ENCODE results near the gene PARD6B. TPM values are rescaled to one million over a fixed set of nuclear protein-coding genes. Genes with fewer than 3 reads are reported as not detected.

The PARD6B gene
- total and polyA plus RNA-seq, 2 donors from 2014 or later = 9.2 to 72.0 TPM

DNA sequence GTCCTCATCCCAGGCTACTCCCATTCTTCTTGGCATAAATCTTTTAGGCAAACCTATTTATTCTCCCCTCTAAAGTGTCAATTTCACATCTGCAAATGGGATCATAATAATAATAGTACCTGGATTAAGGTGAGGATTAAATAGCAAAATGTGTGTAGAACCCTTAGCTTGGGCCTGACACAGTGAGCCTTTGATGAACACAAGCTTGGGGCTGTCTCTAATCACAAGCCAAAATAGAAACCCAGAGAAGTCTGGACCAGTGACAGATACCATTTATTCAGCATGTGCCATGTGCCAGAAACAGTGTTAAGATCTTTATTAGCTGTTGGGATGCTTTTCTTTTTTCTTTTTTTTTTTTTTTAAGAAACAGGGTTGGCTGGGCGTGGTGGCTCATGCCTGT lies 14.9 kb upstream of the PARD6B start:
- intact Hi-C loops (cut with DNase I) = no loop called here
- H3K27ac ChIP-seq (ENCODE audit: low read depth in 2 of 2, low read length in 2 of 2) = no peak overlapping the region

DNA sequence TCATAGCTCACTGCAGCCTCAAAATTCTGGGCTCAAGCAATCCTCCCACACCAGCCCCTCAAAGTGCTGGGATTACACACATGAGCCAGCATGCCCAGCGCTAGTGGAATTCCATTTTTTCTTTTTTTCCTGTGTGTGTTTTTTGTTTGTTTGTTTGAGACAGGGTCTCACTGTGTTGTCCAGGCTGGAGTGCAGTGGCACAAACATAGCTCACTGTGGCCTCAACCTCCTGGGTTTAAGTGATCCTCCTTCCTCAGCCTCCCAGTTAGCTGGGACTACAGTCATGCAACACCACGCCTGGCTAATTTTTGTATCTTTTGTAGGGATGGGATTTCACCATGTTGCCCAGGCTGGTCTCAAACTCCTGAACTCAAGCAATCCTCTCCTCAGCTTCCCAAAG lies 14.1 kb upstream of the PARD6B start:
- Histone ChIP-seq H3K27me3 (ENCODE audit: control insufficient read depth, insufficient read depth, low read length) (no peaks in the 10 kb centered on the region), H3K9ac (ENCODE audit: low read length in 3 of 3) (no peak overlapping the region), H3K36me3 (ENCODE audit: control insufficient read depth in 2 of 3, insufficient read depth in 3 of 3, low read length in 3 of 3) (no peaks in the 10 kb centered on the region), H3K4me1 (ENCODE audit: control insufficient read depth in 2 of 3, insufficient read depth in 2 of 3, low read depth in 1 of 3, low read length in 3 of 3) (peaks cover 0 to 9% (median 3%) of the 10 kb centered on the region in 3 donors), H3K4me3 (ENCODE audit: low read length in 3 of 3) (no peak overlapping the region), H3K27ac (ENCODE audit: low read depth in 2 of 2, low read length in 2 of 2) (no peak overlapping the region), H3K9me3 (ENCODE audit: control insufficient read depth in 2 of 3, insufficient read depth in 1 of 3, low read length in 3 of 3) (no peaks in the 10 kb centered on the region)
- FAIRE-seq (no peak), DNase-seq (no peak)
- TF ChIP-seq, protein P1, sequence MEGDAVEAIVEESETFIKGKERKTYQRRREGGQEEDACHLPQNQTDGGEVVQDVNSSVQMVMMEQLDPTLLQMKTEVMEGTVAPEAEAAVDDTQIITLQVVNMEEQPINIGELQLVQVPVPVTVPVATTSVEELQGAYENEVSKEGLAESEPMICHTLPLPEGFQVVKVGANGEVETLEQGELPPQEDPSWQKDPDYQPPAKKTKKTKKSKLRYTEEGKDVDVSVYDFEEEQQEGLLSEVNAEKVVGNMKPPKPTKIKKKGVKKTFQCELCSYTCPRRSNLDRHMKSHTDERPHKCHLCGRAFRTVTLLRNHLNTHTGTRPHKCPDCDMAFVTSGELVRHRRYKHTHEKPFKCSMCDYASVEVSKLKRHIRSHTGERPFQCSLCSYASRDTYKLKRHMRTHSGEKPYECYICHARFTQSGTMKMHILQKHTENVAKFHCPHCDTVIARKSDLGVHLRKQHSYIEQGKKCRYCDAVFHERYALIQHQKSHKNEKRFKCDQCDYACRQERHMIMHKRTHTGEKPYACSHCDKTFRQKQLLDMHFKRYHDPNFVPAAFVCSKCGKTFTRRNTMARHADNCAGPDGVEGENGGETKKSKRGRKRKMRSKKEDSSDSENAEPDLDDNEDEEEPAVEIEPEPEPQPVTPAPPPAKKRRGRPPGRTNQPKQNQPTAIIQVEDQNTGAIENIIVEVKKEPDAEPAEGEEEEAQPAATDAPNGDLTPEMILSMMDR (IDR thresholded peaks at IDR 0.05; ENCODE audit: borderline replicate concordance, extremely low read depth, insufficient read depth) = no peak
- intact Hi-C loops (cut with DNase I) = no loop called here

More for the DNA sequence above, 14.9 kb upstream of the PARD6B start:
- no peak for DNase-seq
- Histone ChIP-seq H3K9ac (ENCODE audit: low read length in 3 of 3) (no peak overlapping the region), H3K4me3 (ENCODE audit: low read length in 3 of 3) (no peak overlapping the region), H3K36me3 (ENCODE audit: control insufficient read depth in 2 of 3, insufficient read depth in 3 of 3, low read length in 3 of 3) (no peaks in the 10 kb centered on the region), H3K9me3 (ENCODE audit: control insufficient read depth in 2 of 3, insufficient read depth in 1 of 3, low read length in 3 of 3) (no peaks in the 10 kb centered on the region), H3K27me3 (ENCODE audit: control insufficient read depth, insufficient read depth, low read length) (no peaks in the 10 kb centered on the region), H3K4me1 (ENCODE audit: control insufficient read depth in 2 of 3, insufficient read depth in 2 of 3, low read depth in 1 of 3, low read length in 3 of 3) (peaks cover 0 to 5% (median 3%) of the 10 kb centered on the region in 3 donors)
- no peak for FAIRE-seq
- TF ChIP-seq, protein P1 (IDR thresholded peaks at IDR 0.05; ENCODE audit: borderline replicate concordance, extremely low read depth, insufficient read depth) = no peak

DNA sequence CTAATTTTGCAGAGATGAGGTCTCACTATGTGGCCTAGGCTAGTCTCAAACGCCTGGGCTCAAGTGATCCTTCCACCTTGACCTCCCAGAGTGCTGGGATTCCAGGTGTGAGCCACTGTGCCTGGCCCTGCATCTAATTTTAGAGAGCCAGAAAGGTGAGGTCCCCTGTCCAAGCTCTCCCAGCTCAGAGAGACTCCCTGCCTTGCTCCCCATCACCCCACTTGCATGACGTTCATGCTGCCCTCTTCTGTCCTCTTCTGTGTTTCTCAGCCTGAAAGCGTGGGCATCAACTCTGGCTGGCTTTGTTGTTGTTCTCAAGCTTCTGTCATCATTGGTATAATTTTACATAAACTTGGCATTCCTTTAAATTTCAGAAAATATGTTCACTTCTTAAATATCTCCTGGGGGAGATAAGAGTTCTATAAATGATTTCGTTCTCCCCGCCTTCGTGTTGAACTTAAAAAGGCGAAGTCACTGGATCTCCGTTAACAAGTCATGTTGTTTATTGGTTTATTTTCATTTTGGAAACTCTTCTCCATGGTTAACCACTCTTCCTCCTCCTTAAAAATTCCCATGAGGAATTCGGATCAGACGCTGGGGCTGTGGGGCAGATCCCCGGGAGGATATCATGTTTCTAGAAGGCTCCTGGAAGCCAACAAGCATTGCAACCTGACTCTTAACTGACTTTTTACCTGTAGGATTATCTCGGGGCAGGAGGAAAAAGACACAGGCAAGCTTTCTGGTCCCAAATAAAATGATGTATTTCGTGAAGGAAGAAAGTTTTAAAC lies 13.2 kb upstream of the PARD6B start:
- H3K9ac ChIP-seq (ENCODE audit: low read length in 3 of 3) = no peak overlapping the region
- H3K36me3 ChIP-seq (ENCODE audit: control insufficient read depth in 2 of 3, insufficient read depth in 3 of 3, low read length in 3 of 3) = no peaks in the 10 kb centered on the region
- peaks cover 0 to 13% (median 3%) of the 10 kb centered on the region in 3 donors for H3K4me1 ChIP-seq (ENCODE audit: control insufficient read depth in 2 of 3, insufficient read depth in 2 of 3, low read depth in 1 of 3, low read length in 3 of 3)
- no peaks in the 10 kb centered on the region for H3K9me3 ChIP-seq (ENCODE audit: control insufficient read depth in 2 of 3, insufficient read depth in 1 of 3, low read length in 3 of 3)
- H3K27me3 ChIP-seq (ENCODE audit: control insufficient read depth, insufficient read depth, low read length) = no peaks in the 10 kb centered on the region
- FAIRE-seq = no peak
- TF ChIP-seq, protein P1 (IDR thresholded peaks at IDR 0.05; ENCODE audit: borderline replicate concordance, extremely low read depth, insufficient read depth) = no peak
- H3K27ac ChIP-seq (ENCODE audit: low read depth in 2 of 2, low read length in 2 of 2) = no peak overlapping the region
- no peak overlapping the region for H3K4me3 ChIP-seq (ENCODE audit: low read length in 3 of 3)
- peak in 3 of 5 donors; percentile 50 to 71 (median 70) for DNase-seq
- intact Hi-C loops (cut with DNase I) = no loop called here

Data from kidney (tissue), 14 donors.